Stimulated activated CD4-positive, alpha-beta T cell treated with anti-CD3 and anti-CD28 coated beads, Interleukin-2, amount 100 ng/mL, for 4 hours (primary cell): ENCODE data around the gene CLASP1.

Experiments used
- DNase-seq: peaks from one replicate; pipeline ENCODE4 v3.0.0-alpha.2; 2020; ENCODE audit warnings: low read depth

Gene CLASP1

DNA sequence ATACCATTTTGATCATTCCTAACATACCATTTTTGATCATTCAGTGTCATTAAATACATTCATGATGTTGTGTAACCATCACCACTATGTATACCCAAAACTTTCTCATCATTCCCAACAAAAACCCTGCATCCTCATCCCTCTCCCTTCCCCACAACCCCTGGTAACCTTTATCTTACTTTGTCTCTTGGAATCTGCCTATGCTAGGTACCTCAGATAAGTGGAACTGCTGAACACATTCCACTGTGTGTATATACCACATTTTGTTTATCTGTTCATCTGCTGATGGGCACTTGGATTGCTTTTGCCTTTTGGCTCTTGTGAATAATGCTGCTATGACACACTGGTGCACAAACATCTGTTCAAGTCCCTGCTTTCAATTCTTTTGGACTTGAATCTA is 280.4 kb downstream of the CLASP1 start:
- no peak for DNase-seq

- DNase-seq = no peak
Measured at GRCh38 chr2:121368155-121368554, 281.1 kb downstream of the CLASP1 start.

DNA sequence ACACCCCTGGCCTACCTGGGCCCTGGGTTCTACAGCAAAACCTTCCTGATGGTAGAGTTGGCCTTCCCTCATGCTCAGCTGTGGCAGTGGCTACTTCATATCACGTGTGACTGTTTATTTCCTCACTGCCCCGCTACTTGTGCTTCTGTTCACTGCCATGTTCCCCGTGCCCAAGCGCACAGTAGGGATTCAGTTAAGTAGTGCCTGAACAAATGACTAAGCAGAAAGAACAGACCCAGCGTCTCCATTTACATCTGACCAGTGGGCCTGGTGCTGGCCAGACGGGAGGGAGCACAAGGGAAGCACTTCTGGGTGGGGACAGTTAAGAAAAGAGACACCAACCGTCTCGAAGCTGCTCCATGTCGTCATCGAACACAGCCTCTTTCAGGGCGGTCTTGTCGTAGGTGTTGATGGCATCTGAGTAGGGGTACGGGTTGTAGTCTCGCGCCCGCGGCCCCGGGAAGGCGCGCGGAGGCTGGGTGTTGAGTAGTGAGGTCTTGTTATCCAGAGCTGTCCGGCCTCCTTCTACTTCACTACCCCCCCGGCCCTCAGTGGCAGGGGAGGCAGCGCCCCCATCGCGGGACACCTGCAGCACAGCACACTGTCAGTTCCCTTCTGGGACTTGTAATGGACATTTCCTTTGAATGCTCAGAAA is 281.9 kb downstream of the CLASP1 start:
- DNase-seq = no peak

GRCh38 chr2:121366040-121366439 is 283.2 kb downstream of the CLASP1 start:
- DNase-seq = no peak

DNA sequence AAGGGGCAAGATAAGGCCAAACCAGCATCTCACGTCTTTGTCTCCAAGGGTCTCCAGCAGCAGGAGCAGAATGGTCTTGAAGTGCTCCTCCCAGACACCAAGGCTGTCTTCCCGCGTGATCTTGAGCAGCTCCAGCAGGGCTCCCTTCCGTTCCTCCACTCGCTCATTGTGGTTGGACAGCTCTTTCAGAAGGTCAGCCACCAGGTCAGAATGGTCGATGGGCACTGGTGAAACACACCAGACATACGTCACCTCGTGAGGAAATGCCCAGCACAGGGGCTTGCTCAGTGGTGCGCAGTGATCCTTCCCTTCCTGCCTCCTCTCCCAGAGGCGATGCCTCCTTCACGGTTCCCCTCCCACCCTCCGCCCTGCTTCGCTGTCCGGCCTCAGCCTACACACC is 284.2 kb downstream of the CLASP1 start:
- no peak for DNase-seq

GRCh38 chr2:121363632-121364420 is 285.4 kb downstream of the CLASP1 start:
- no peak for DNase-seq

GRCh38 chr2:121362774-121363173 is 286.5 kb downstream of the CLASP1 start:
- DNase-seq = no peak

- DNase-seq = no peak
Measured at GRCh38 chr2:121362226-121362625, 287.0 kb downstream of the CLASP1 start.

- no peak for DNase-seq
Measured at GRCh38 chr2:121360566-121361300, 288.5 kb downstream of the CLASP1 start.

DNA sequence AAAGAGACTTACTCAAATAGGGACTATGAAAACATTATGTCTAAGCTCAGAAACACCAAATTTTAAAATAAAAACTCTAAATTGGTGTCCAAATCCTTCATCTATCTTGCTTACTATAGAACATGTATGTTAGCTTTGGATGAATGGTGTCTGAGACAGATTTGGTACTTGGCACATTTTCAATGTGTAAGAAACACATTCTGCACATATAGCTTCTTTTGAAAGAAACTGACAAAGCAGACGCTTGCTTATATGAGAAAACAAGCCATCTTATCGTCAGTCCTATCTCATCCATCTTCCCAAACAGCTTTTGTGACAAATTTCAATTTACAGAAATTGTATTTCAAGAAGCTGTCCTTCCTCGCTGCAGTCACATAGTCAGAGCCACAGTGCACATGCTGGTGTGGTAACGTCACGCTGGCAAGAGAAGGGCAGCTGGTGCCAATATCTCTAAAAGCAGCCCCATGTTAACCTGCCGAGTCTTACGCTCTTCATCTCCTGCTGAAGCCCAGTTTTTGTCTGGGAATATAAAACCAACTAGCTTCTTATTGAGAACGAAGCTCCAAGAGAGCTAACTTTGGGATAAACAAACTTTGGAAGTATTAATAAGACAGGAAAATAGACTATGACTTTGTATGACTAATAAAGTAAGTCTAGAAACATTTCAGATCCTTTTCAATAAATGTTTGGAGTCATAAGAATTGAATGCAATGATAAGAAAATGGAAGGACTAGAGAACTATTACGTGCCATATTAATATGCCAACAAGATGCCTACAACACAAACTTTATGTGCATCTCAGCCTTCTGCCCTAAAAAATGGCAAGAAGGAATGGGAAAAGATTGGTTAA is 289.3 kb downstream of the CLASP1 start:
- no peak for DNase-seq

GRCh38 chr2:121359170-121359569 is 290.1 kb downstream of the CLASP1 start:
- no peak for DNase-seq

- DNase-seq = no peak
Measured at GRCh38 chr2:121358291-121358690, 291.0 kb downstream of the CLASP1 start.

DNA sequence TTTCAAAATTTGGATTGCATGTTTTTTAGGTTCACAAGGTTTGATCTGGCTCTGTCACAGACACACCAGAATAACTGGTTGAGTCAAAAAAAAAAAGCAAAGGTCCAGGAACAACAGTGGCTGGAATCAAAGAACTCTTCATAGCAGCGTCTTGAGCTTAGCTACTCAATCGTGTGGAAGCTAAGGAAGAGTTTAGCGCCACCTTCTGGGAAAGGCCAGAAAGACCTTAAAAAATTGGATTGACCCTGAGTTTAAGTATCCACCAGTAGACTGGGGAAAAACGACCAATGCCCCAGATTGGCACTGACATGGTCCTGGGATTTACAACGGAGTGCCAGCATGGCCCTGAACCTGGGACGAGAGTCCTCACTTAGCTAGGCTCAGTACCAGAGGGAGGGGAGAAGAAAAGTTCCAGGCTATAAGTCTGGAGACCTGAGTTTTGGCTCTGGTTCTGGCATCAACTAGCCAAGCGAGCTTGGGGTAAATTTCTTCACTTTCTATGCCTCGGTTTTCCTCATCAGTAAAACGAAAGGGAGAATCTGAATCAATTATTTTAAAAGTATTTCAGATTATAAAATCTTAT is 293.1 kb downstream of the CLASP1 start:
- DNase-seq = no peak

DNA sequence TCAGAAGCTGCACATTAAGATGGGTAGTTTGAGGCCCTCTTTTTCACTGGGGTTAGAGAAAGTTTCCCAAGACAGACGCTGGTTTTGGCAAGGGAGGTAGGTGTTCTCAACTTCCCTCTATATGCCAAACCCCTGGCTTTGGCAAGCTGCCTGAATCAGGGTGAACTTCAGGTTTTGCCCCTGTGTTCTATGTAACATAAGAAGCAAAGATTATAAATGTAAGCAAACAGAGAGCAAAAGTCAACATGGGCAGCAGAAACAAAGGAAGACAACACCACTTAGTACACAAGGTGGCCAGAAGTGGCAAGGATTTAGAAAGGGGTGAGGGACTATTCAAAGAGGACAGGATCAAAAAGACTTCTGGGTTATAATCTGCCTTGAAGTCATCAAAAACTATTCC is 293.8 kb downstream of the CLASP1 start:
- DNase-seq = no peak

- DNase-seq = no peak
Measured at GRCh38 chr2:121351521-121352318, 297.5 kb downstream of the CLASP1 start.

- DNase-seq = no peak
Measured at GRCh38 chr2:121350890-121351289, 298.4 kb downstream of the CLASP1 start.

DNA sequence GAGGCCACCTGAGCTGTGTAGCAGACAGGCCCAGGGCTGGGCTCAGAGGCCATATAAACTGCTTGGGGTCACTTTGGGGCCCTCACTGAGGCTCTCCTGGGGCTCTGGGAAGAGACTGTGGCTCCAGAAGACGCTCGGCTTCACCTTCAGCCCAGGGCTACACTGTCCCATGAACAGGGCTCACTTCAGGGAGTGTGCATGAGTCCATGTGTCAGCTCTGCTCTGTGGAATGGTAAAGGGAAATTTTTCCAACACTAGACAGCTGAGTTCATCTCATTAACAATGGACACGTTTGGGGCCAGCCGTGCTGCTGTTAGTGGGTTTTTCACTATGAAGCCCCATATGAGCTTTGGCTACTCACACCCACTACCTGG is 298.9 kb downstream of the CLASP1 start:
- DNase-seq = no peak

GRCh38 chr2:121349721-121350401 is 299.4 kb downstream of the CLASP1 start:
- DNase-seq = no peak

DNA sequence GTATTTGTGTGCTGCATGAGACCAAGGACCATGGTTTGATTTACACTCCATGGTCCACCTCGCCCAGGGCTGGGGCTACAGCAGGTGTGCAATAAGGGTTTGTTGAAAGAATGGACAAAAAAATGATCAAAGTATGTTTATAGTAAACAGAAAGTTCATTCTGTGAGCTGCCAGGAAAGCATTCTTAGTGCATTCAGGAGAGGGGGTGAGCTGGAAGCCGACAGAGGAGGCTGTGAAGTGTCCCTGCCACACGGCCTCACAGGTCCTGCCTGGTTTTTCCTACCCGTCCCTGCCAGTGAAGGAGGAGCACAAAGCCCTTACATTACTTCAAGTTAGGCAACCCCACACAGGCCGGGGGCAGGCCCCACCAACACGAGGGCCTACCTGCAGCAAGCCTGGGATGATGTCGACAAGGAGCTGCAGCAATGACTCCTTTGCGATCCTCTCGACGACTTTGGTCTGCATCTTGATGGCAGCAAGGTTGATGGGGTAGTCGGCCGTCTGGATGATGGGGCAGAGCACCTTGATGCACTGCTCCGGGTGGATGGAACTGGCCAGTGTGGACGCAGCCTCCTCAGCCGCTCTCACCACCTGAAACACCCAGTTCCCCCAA is 301.0 kb downstream of the CLASP1 start:
- DNase-seq = no peak

GRCh38 chr2:121346859-121347258 is 302.4 kb downstream of the CLASP1 start:
- DNase-seq = no peak
